Globus pallidus (tissue), 1 donor: ENCODE results near the gene STPG2.
"Not testable (repeated sequence)": the region's sequence is repeated elsewhere in the genome, so short reads cannot be mapped to it uniquely, and the experiment has no call there.

Source experiments
- DNase-seq: peaks from one replicate; pipeline ENCODE4 v3.0.0-alpha.2; 2015; ENCODE audit warnings: low spot score

STPG2 gene

GRCh38 chr4:97942951-97943350 is 200.3 kb downstream of the STPG2 start:
- no peak for DNase-seq

GRCh38 chr4:97942137-97942536 is 201.1 kb downstream of the STPG2 start:
- DNase-seq = no peak

GRCh38 chr4:97938141-97938540 is 205.1 kb downstream of the STPG2 start:
- DNase-seq = no peak

DNA sequence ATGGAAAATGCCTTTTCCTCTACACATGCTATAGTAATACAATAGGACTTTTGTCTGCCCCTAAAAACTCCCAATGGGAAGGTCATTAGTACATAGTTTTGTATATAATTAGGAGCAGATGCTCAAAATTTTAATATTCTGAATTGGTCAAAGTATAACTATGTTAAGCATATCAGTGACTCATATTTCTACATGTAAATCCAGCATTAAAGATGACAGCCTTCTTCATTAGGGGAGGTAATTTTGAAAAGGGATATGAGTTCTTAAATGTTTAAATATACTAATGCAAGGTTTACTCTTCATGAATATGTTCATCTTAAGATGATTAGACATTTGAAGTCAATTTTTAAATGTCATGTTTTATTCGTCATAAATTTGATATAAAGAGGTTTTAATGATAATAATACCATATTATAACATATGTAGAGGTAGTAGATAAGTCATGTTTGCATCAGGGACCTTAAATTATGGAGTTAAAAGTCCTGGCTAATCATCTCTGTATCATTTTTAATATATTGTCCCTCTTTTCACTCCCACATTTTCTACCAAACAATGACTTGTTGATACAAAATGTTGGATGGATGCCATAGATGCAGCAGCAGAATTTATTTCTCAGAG is 218.8 kb downstream of the STPG2 start:
- DNase-seq = no peak

DNA sequence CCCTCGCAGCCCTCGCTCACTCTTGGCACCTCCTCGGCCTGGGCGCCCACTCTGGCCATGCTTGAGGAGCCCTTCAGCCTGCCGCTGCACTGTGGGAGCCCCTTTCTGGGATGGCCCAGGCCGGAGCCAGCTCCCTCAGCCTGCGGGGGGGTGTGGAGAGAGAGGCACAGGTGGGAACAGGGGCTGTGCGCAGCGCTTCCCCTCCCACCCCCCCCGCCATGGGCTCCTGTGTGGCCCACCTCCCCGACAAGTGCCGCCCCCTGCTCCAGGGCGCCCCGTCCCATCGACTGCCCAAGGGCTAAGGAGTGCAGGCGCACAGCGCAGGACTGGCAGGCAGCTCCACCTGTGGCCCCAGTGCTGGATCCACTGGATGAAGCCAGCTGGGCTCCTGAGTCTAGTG is 220.2 kb downstream of the STPG2 start:
- DNase-seq = no peak

GRCh38 chr4:97917115-97917514 is 226.2 kb downstream of the STPG2 start:
- no peak for DNase-seq

- DNase-seq = no peak
Measured at GRCh38 chr4:97912156-97912555, 231.1 kb downstream of the STPG2 start.

GRCh38 chr4:97911236-97911906 is 231.9 kb downstream of the STPG2 start:
- no peak for DNase-seq

DNA sequence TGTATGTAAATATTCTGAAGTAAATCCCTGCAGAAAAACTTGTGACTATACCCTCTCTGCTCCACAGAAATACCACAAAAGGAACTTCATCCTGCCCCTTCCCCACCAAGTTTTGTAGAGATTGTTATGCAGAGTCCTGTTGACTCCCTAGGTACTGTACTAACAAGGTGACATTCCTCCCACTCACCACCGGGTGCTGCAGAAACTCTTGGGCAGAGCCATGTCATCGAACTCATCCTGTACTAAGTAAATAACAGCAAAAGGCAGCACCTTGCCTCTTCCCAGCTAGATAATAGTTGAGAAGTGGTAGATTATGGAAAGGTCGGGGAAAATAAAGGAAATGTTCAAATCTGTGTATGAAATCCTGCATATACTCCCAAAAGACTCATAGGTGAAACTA is 233.3 kb downstream of the STPG2 start:
- DNase-seq = no peak

DNA sequence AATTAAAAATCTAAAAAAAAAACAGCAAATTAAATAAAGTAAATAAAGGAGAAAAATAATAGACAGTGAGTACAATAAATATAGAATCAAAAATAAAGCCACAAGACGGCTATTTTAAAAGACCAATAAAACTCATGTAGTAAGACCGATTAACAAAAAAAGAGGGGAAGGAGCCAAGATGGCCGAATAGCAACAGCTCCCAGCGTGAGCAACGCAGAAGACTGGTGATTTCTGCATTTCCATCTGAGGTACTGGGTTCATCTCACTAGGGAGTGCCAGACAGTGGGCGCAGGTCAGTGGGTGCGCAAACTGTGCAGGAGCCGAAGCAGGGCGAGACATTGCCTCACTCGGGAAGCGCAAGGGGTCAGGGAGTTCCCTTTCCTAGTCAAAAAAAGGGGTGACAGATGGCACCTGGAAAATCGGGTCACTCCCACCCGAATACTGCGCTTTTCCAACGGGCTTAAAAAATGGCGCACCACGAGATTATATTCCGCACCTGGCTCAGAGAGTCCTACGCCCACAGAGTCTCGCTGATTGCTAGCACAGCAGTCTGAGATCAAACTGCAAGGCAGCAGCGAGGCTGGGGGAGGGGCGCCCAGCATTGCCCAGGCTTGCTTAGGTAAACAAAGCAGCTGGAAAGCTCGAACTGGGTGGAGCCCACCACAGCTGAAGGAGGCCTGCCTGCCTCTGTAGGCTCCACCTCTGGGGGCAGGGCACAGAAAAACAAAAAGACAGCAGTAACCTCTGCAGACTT is 239.7 kb downstream of the STPG2 start:
- not testable (repeated sequence) for DNase-seq

DNA sequence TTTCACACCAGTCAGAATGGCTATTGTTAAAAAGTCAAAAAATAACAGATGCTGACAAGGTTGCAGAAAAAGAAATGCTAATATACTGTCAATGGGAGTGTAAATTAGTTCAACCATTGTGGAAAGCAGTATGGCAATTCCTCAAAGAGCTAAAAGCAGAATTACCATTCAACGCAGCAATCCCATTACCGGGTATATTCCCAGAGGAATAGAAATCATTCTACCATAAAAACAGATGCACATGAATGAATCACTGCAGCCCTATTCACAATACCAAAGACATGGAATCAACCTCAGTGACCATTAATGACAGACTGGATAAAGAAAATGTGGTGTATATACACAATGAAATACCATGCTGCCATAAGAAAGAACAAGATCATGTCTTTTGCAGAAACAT is 243.0 kb downstream of the STPG2 start:
- DNase-seq = no peak

- DNase-seq = no peak
Measured at GRCh38 chr4:97892592-97893266, 250.5 kb downstream of the STPG2 start.

DNA sequence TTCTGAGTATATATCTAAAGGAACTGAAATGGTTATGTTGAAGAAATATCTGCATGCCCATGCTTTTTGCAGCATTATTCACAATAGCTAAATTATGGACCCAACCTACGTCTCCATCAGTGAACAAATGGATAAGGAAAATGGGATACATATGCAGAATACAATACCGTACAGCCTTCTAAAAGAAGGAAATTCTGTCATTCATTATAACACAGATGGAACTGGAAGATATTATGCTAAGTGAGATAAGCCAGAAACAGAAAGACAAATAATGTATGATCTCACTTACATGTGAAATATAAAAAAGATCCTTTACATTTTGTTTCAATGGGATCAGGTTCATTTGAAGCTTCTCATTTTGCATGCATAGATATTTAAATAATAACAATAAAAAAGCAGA is 263.3 kb downstream of the STPG2 start:
- DNase-seq = no peak

- DNase-seq = no peak
Measured at GRCh38 chr4:97868097-97868496, 275.2 kb downstream of the STPG2 start.

GRCh38 chr4:97867557-97868091 is 275.7 kb downstream of the STPG2 start:
- no peak for DNase-seq

DNA sequence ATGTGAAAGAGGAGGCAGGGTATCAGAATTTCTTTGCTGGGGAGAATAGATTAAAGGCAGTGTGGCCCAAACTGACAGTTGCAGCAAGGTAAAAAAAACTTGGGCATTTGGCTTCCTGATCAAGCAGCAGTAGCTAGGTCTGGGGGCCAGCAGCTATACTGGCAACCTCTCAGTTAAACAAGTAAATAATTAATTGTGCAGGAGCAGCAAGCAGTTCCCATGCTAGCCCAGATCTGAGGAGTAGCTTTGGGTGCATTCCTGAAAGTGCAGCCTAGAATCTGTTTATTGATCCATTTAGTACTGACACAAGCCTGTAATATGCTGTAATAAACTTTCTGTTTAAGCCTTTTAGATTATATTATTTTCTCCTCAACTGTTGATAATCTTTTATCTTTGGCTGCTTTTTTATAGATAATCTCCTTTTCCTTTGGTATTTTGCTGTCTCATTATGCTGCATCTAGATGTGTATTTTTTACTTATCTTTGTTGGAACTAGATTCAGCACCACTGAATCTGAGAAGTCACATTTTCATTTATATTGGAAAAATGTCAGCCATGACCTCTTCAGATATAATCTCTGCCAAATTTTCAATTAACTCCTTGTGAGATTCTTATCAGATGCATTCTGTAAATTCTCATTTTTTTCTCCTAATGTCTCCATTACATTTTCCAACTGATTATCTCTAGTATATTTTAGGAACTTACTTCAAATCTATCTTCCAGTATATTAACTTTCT is 276.3 kb downstream of the STPG2 start:
- no peak for DNase-seq

GRCh38 chr4:97851115-97851514 is 292.2 kb downstream of the STPG2 start:
- no peak for DNase-seq

DNA sequence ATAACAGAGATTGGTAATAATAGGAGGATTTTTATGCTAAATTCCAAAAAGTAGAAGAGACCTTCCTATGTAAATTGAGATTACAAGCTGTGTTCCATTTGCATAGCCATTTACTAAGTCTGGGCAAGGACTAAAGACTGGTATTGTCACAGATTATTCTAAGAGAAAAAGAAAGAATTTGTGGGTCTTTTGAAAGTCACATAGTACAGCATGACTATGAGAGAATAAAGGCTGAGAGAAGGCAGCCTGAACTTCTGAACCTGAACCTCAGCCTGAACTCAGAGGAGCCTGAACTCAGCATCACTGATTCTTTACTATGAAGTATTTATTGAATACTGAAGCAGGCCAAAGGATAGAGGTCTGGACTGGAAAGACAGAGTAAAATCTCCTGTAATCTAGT is 297.5 kb downstream of the STPG2 start:
- no peak for DNase-seq

GRCh38 chr4:97841512-97841911 is 301.8 kb downstream of the STPG2 start:
- no peak for DNase-seq

GRCh38 chr4:97836662-97837061 is 306.6 kb downstream of the STPG2 start:
- DNase-seq = no peak

DNA sequence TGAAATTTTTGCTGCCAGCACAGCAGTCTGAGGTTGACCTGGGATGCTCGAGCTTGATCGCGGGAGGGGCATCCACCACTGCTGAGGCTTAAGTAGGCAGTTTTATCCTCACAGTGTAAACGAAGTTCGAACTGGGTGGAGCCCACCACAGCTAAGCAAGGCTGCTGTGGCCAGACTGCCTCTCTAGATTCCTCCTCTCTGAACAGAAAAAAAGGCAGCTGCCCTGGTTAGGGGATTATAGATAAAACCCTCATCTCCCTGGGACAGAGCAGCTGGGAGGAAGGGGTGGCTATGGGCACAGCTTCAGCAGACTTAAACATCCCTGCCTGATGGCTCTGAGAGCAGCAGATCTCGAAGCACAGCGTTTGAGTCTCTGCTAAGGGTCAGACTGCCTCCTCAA is 314.6 kb downstream of the STPG2 start:
- DNase-seq = no peak

GRCh38 chr4:97819294-97819693 is 324.0 kb downstream of the STPG2 start:
- no peak for DNase-seq
